ENCODE data around the gene QRICH2. TPM values are rescaled to one million over a fixed set of nuclear protein-coding genes. Genes with fewer than 3 reads are reported as not detected.

QRICH2 gene
- total and polyA plus RNA-seq, 9 of the 15 experiments (the other 6 are each of a cell fraction or from before 2014, with no cell fraction given): 0.03 to 1.6 (median 0.81) TPM

- no peak for TF ChIP-seq THRA (IDR thresholded peaks at IDR 0.05)
These were observed 33.2 kb upstream of the QRICH2 start (continued) for GRCh38 chr17:76341301-76341700.

GRCh38 chr17:76337413-76337777 is 29.3 kb upstream of the QRICH2 start:
- Histone ChIP-seq H2AFZ (ENCODE audit: low read depth, low read length) (no peak overlapping the region), H3K79me2 (ENCODE audit: control insufficient read depth, insufficient read depth, low read length) (peaks cover 3% of the 10 kb centered on the region; the same call in 1 of the 3 replicates), H4K20me1 (replicated peaks; ENCODE audit: control insufficient read depth, insufficient read depth, low read length) (no peaks in the 10 kb centered on the region), H3K4me3 (no peak overlapping the region), H3K36me3 (ENCODE audit: control insufficient read depth, insufficient read depth, low read length) (peaks cover 15% of the 10 kb centered on the region; the same call in 1 of the 3 replicates), H3K27me3 (ENCODE audit: control insufficient read depth in 2 of 2, insufficient read depth in 2 of 2, low read length in 2 of 2) (no peaks in the 10 kb centered on the region), H3K4me2 (ENCODE audit: insufficient read depth, low read length) (no peak overlapping the region), H3K27ac (ENCODE audit: extremely low read depth, low read depth, low read length) (no peak overlapping the region), H3K4me1 (replicated peaks in 1 of 2; ENCODE audit: control insufficient read depth in 2 of 2, insufficient read depth in 2 of 2, low read length in 2 of 2) (no peaks in the 10 kb centered on the region; a peak in 1 of 5 replicates), H3K9ac (ENCODE audit: insufficient read depth in 1 of 2, low read depth in 2 of 2, low read length in 2 of 2) (no peak overlapping the region), H3K9me1 (ENCODE audit: control insufficient read depth, insufficient read depth, low read length) (no peaks in the 10 kb centered on the region), H3K9me3 (replicated peaks; ENCODE audit: control insufficient read depth, insufficient read depth, low read depth, low read length) (no peaks in the 10 kb centered on the region)
- FAIRE-seq (no peak), ATAC-seq (no peak), DNase-seq (ENCODE audit: extremely low read depth in 1 of 4, low spot score in 3 of 4) (no peak)
- 80% methylated on average over 6 of the region's 6 CpGs for WGBS (ENCODE audit: insufficient coverage, low coverage, missing lambda C conversion rate)
- POLR2A ChIA-PET: interaction anchor here (0.7 to 1.9 kb wide), 3 partner anchors 10 to 552 kb away, joined by 4 to 6 read pairs (median 6); partner anchors contain the start of gene PRPSAP1
- CTCF ChIA-PET (ENCODE audit: low intra/inter-chr PET ratio): no interaction called here
- BruUV-seq (replicated peaks): no TSS peak
- in situ Hi-C loops (cut with MboI) (no loop called here), intact Hi-C loops (cut with micrococcal nuclease) (no loop called here)
- TF ChIP-seq PBX2 (CRISPR knock-in tag; IDR thresholded peaks at IDR 0.05; ENCODE audit: low read depth): no peak
- 0 out of 2 replicates have a peak, but pooled peaks have one; percentile 20 for TF ChIP-seq PBX2 (tag; conservative IDR thresholded peaks at IDR 0.05; ENCODE audit: low read depth)
- TF ChIP-seq PTRF (tag; IDR thresholded peaks at IDR 0.05): no peak
- TF ChIP-seq FOSL1 (tag; conservative IDR thresholded peaks at IDR 0.05): peak; percentile 58
- peak; percentile 26 for TF ChIP-seq MEIS2 (IDR thresholded peaks at IDR 0.05; ENCODE audit: partially characterized antibody)

All from K562 (cell line).